ENCODE measurements around the gene UVRAG. TPM values are rescaled to one million over a fixed set of nuclear protein-coding genes. Genes with fewer than 3 reads are reported as not detected.
A peak's percentile ranks its signal among the peaks of the same experiment; 100 is the strongest.

UVRAG gene
- total and polyA plus RNA-seq, 2 donors (not counting 1 experiment from before 2014, with no cell fraction given), result 37.7 to 94.1 TPM

DNA sequence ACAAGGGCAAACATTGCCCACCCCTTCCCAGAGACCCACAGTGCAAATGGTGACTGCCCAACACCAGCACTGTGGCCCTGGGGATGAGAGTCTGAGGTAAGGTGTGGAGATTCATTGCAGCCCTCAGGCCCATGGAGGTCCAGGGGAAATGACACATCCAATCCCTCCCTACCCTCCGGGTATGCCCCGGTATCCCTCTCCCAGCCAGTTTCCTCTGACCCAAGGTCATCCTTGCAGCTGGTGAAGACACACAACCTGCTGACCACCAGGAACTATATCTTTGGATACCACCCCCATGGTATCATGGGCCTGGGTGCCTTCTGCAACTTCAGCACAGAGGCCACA is 18.9 kb upstream of the UVRAG start:
- Mint-ChIP-seq H3K27ac (no peak overlapping the region), H3K27me3 (no peaks in the 10 kb centered on the region), H3K4me3 (no peak overlapping the region), H3K9me3 (ENCODE audit: insufficient read depth) (no peaks in the 10 kb centered on the region), H3K4me1 (peaks cover 8% of the 10 kb centered on the region)
- Histone ChIP-seq H3K4me3 (ENCODE audit: control extremely low read depth in 1 of 5, extremely low read depth in 1 of 5, insufficient read depth in 1 of 5, low read depth in 2 of 5, low read length in 4 of 5) (no peak overlapping the region), H3K9ac (ENCODE audit: low read length) (no peak overlapping the region), H3K27ac (ENCODE audit: low read length in 2 of 2) (no peak overlapping the region), H3K79me2 (ENCODE audit: control insufficient read depth, insufficient read depth, low read length) (no peaks in the 10 kb centered on the region), H4K20me1 (ENCODE audit: control insufficient read depth, insufficient read depth, low read length, poor library complexity, severe bottlenecking) (no peaks in the 10 kb centered on the region), H3K27me3 (replicated peaks in 1 of 4; ENCODE audit: control extremely low read depth in 1 of 4, control insufficient read depth in 3 of 4, insufficient read depth in 4 of 4, low read length in 3 of 4) (no peaks in the 10 kb centered on the region), H2AFZ (ENCODE audit: insufficient read depth, low read depth, low read length, poor library complexity, severe bottlenecking) (no peak overlapping the region), H3K9me3 (ENCODE audit: control extremely low read depth in 1 of 3, control insufficient read depth in 2 of 3, insufficient read depth in 1 of 3, low read length in 2 of 3) (no peaks in the 10 kb centered on the region), H3K4me1 (ENCODE audit: control insufficient read depth in 2 of 2, insufficient read depth in 2 of 2, low read length in 2 of 2) (peaks cover 0 to 6% of the 10 kb centered on the region in 2 donors), H3K4me2 (replicated peaks; ENCODE audit: low read depth, low read length, poor library complexity, severe bottlenecking) (no peak overlapping the region), H3K36me3 (replicated peaks in 1 of 2; ENCODE audit: control extremely low read depth in 1 of 2, control insufficient read depth in 1 of 2, extremely low read depth in 1 of 2, insufficient read depth in 2 of 2, low read length in 1 of 2) (peaks cover 0 to 6% of the 10 kb centered on the region in 2 experiments)
- DNase-seq (no peak), ATAC-seq (ENCODE audit: low read depth) (no peak)
- TF ChIP-seq, protein P1, sequence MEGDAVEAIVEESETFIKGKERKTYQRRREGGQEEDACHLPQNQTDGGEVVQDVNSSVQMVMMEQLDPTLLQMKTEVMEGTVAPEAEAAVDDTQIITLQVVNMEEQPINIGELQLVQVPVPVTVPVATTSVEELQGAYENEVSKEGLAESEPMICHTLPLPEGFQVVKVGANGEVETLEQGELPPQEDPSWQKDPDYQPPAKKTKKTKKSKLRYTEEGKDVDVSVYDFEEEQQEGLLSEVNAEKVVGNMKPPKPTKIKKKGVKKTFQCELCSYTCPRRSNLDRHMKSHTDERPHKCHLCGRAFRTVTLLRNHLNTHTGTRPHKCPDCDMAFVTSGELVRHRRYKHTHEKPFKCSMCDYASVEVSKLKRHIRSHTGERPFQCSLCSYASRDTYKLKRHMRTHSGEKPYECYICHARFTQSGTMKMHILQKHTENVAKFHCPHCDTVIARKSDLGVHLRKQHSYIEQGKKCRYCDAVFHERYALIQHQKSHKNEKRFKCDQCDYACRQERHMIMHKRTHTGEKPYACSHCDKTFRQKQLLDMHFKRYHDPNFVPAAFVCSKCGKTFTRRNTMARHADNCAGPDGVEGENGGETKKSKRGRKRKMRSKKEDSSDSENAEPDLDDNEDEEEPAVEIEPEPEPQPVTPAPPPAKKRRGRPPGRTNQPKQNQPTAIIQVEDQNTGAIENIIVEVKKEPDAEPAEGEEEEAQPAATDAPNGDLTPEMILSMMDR (IDR thresholded peaks at IDR 0.05), result no peak
- no peak for TF ChIP-seq EZH2 (IDR thresholded peaks at IDR 0.05; ENCODE audit: borderline replicate concordance, insufficient read depth, low read depth, low read length, poor library complexity, severe bottlenecking)
- WGBS (ENCODE audit: insufficient coverage), result 100% methylated on average over 2 of the region's 2 CpGs
- POLR2A ChIA-PET, result interaction anchor here (0.5 kb wide), 1 partner anchor 31 kb away, joined by 3 read pairs; no protein-coding TSS in a partner anchor
- intact Hi-C loops (cut with micrococcal nuclease), result no loop called here
- CTCF ChIA-PET, result interaction anchor here (1.2 kb wide), 1 partner anchor 73 kb away, joined by 3 read pairs; no protein-coding TSS in a partner anchor

DNA sequence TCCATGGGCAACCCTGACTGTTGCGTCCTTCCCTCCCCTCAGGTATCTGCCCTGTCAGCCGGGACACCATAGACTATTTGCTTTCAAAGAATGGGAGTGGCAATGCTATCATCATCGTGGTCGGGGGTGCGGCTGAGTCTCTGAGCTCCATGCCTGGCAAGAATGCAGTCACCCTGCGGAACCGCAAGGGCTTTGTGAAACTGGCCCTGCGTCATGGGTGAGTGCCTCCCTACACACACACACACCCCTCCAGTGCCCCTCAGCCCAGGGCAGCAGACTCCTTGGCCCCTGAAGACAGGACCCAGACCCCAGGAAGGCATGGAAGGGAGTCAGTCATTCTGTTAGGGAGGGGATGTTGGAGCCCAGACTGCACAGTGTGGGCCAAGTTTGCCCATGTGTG is 17.9 kb upstream of the UVRAG start:
- H3K27me3 Mint-ChIP-seq, result no peaks in the 10 kb centered on the region
- WGBS (ENCODE audit: insufficient coverage), result 73% methylated on average over 5 of the region's 8 CpGs
- peaks cover 11% of the 10 kb centered on the region for H3K4me1 Mint-ChIP-seq
- CTCF ChIA-PET, result interaction anchor here (1.2 kb wide), 1 partner anchor 72 kb away, joined by 3 read pairs; no protein-coding TSS in a partner anchor
- no peak overlapping the region for H3K4me3 Mint-ChIP-seq
- H4K20me1 ChIP-seq (ENCODE audit: control insufficient read depth, insufficient read depth, low read length, poor library complexity, severe bottlenecking), result no peaks in the 10 kb centered on the region
- no peak overlapping the region for H3K27ac Mint-ChIP-seq
- no peaks in the 10 kb centered on the region for H3K27me3 ChIP-seq (replicated peaks in 1 of 4; ENCODE audit: control extremely low read depth in 1 of 4, control insufficient read depth in 3 of 4, insufficient read depth in 4 of 4, low read length in 3 of 4)
- no peak overlapping the region for H3K27ac ChIP-seq (ENCODE audit: low read length in 2 of 2)
- peaks cover 0 to 6% of the 10 kb centered on the region in 2 experiments for H3K36me3 ChIP-seq (replicated peaks in 1 of 2; ENCODE audit: control extremely low read depth in 1 of 2, control insufficient read depth in 1 of 2, extremely low read depth in 1 of 2, insufficient read depth in 2 of 2, low read length in 1 of 2)
- peak; percentile 41 for ATAC-seq (ENCODE audit: low read depth)
- no peak overlapping the region for H3K4me3 ChIP-seq (ENCODE audit: control extremely low read depth in 1 of 5, extremely low read depth in 1 of 5, insufficient read depth in 1 of 5, low read depth in 2 of 5, low read length in 4 of 5)
- no peaks in the 10 kb centered on the region for H3K79me2 ChIP-seq (ENCODE audit: control insufficient read depth, insufficient read depth, low read length)
- intact Hi-C loops (cut with micrococcal nuclease), result no loop called here
- POLR2A ChIA-PET, result no interaction called here
- TF ChIP-seq, protein P1 (IDR thresholded peaks at IDR 0.05), result no peak
- TF ChIP-seq EZH2 (IDR thresholded peaks at IDR 0.05; ENCODE audit: borderline replicate concordance, insufficient read depth, low read depth, low read length, poor library complexity, severe bottlenecking), result no peak
- H3K9me3 Mint-ChIP-seq (ENCODE audit: insufficient read depth), result no peaks in the 10 kb centered on the region
- H3K4me2 ChIP-seq (replicated peaks; ENCODE audit: low read depth, low read length, poor library complexity, severe bottlenecking), result no peak overlapping the region
- DNase-seq, result no peak
- no peaks in the 10 kb centered on the region for H3K9me3 ChIP-seq (ENCODE audit: control extremely low read depth in 1 of 3, control insufficient read depth in 2 of 3, insufficient read depth in 1 of 3, low read length in 2 of 3)
- H2AFZ ChIP-seq (ENCODE audit: insufficient read depth, low read depth, low read length, poor library complexity, severe bottlenecking), result no peak overlapping the region
- no peak overlapping the region for H3K9ac ChIP-seq (ENCODE audit: low read length)
- H3K4me1 ChIP-seq (ENCODE audit: control insufficient read depth in 2 of 2, insufficient read depth in 2 of 2, low read length in 2 of 2), result peaks cover 0 to 16% of the 10 kb centered on the region in 2 donors
